Iris pigment epithelial cell (primary cell): ENCODE data around the gene MDGA2.

Experiments used
- DNase-seq: peaks from one replicate; pipeline ENCODE4 v3.0.0-alpha.2; 2011; ENCODE audit warnings: low read depth

MDGA2 gene

DNA sequence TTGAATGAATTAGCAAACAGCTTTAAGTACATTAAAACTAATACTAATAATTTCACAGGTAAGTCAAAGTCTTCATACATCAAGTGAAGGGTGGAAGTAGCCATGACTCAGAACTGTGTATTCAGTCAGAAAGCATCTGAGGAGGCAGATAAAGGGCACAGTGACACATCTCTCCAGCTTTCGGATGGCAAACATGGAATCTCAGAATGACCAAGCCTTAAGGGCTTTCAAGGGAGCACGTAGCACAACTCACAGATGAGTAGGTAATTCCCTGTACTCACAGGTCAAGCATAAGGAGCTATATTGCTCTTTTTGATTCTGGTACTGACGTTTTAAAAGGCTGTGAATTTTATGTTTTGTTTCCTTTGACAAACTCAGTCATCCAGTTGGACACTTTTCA, 56.0 kb downstream of the MDGA2 start:
- peak; percentile 1 for DNase-seq

DNA sequence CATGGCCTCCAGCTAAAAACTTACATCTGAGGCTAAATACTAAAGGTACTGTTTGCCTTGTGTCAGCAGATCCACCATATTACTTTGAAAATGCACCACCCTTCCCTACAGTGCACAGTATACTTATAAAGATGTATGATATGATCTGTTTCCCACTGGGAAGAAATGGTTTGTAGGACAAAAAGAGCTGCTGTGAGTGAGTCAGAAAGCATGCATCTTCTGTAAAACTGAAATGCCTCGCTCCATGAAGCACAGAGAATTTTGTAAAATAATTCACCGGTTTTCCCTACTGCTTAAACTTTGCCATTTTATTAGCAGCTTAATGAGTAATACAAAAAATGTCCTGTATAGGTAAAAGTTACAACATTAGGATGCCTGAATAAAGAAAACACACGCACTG, 68.8 kb downstream of the MDGA2 start:
- DNase-seq = no peak

DNA sequence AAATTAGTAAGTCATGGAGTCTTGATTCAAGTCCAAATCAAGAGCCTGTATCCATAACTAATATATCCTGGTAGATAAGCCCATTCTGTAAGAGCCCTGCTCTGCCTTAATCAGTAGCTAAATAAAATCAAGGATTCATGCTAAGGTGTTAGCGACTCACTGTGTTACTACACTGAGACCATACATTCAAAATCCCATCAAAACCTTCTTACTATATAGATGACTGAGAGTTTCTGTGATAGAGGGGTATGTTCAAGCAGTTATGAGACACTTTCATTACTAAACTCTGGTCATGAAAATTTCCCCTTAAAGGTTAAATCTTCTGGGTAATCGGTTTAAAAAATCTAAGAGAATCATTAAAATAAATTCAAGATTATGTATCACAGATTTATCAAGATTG, 78.5 kb downstream of the MDGA2 start:
- DNase-seq = no peak

DNA sequence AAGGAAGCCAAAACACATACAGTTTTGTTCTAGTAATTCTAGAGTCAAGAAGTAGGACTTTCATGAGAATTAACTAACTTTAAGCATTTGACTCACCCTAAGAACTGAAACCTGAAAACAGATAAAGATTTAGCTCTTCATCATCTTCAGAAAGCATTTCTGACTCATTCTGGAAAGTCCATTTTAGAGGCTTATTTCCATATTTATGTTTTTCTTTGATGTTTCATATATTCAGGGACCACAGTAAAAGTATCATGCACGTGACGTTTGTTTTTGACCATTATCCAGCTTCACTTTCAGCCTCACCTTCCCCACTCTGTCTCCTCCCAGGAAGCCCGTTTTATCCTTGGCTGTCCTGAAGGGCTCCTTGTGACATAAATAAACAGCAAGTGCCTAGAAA, 79.2 kb downstream of the MDGA2 start:
- DNase-seq = no peak

DNA sequence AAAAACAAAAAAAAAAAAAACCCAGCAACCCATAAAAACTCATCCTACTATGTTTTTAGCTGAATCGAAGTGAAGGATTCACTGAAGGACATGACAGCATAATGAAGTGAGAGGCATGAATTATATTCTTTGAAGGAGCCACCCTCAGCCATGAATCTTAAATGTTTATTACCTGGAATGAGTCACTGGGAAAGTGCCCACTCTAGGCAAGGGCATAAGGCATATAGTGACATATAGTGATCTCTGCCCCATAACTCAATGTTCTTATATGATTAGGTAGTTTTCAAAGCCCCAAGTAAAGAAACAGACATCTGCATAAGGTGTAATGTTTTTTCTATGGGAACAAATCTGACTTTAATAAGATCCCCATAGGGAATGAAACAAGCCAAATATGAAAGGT, 79.9 kb downstream of the MDGA2 start:
- DNase-seq = no peak

DNA sequence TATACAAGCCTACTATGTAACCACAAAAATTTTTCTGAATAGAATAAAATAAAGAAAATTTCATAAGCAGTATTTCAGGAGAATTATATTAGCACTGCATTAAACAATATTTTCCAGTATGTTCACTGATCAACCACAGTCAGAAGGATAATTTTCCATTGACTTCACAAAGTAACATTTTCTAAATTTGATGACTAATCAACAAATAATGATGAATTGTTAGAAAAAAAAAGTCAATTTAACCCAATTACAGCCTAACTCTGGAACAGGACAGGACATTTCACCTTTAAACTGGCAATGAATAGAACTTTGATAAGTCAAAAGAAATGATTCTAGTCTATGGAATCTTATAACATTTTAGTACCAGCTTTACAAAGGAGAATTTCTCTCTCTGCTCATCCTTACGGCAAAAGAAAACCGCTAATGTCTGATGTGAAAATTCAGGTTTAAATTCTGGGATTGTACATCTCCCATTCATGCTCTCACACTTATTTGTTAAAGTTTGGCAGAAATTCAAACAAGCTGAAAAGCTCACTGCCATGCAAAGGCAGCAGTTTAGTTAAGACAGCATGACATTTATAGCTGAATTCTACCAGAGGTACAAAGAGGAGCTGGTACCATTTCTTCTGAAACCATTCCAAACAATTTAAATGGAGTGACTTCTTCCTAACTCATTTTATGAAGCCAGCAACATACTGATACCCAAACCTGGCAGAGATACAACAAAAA, 84.5 kb downstream of the MDGA2 start:
- no peak for DNase-seq

DNA sequence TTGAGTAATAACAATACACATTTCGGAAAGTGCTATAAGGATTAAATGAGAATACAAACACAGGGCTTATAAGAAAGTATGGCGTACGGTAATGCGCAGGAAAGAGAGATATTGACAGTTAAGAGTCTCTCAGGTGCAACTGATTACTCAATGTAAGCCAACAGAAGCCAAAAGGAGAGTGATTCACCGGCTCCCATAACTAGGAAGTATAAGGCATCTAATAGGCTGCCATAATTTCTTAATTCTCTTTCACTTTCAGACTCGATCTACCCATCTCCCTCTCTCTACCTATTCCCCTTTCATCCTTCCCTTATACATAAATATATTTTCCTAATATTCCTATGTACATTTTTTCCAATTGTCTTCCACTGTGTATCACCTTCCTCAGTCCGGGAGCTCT, 90.0 kb downstream of the MDGA2 start:
- no peak for DNase-seq

DNA sequence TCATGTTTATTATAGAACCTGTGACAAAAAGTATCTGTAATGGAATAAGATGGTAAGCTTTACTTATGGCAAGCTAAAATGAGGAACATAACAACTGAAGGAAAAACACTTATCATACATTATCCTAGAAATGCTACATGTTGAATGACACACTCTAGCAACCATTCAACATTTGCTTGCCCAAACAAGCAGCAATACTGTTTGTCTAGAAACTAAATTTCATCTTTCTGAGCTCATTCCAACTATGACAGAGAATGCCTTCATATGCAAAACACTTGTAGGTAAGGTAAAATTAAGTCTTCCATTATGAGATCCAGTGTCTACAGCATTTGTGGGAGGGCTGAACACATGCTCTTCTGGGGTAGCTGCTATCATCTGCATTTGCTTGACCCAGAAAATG, 108.1 kb downstream of the MDGA2 start:
- no peak for DNase-seq

DNA sequence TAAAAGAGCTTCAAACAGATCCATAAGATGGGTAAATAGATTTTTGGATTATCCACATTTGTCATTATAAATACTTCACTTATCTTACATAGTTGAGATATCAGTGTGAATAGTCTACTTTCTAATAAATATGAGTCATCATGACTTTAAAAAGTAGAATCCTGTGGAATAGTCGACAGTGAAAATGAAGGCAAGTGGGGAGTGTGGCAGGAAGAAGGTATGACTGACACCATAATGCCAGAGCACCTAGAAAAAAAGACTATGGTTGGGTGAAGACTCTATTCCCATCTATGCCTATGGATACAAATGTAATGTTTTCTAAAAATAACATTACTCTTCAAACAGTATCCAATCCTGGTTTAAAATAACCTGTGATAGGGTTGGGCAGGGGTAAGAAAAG, 117.5 kb downstream of the MDGA2 start:
- DNase-seq = no peak

DNA sequence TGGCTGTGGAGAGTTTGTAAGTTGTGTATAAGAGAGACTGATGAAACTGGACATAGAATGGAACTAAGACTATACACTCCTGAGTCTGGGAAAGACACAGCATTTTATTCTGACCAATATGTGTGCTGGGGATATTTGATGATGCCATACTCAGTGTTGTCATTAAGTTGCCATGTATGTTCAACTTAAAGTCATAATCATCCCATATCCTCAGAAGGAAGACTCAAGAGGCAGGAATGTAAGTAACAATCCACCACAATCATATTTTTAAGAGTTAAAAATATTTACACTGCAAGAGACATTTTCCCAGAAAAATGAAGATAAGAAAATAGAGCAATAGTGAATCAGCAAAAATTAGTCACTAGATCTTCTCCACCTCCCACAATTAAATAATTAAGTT, 120.1 kb downstream of the MDGA2 start:
- DNase-seq = no peak

DNA sequence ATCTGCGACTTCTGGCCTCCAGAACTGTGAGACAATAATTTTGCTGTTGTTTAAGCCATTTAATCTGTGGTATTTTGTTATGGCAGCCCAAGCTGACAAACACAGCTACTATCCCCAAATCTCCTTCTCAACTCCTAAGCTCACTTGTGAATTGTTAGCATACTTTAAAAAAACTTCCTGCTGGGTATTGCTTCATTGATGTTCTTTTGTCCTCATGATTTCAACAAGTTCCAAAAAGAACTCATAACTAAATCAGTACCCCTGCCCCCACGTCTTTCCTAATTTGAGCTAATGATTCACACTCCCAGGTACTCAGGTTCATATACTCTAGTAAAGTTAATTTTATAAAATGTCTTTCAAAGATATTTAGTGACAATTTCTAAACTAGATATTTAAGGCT, 125.5 kb downstream of the MDGA2 start:
- DNase-seq = no peak

DNA sequence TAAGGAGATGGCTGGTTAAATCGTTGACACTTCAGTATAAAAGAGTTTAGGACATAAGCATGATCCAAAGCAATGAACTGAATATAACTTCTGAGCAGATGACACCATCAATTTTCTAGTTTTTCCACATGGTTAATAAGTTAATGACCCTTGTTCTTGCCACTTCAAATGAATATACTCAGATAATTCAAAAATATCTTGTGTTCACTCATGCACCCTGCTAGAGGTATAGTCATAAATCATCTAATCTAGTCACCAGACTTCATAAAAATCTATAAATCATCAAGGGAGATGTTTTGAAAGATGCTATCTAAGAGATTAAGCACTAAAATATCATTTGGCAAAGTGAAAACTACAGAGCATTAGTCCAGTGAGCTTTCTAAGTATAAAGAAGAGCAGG, 131.9 kb downstream of the MDGA2 start:
- no peak for DNase-seq

DNA sequence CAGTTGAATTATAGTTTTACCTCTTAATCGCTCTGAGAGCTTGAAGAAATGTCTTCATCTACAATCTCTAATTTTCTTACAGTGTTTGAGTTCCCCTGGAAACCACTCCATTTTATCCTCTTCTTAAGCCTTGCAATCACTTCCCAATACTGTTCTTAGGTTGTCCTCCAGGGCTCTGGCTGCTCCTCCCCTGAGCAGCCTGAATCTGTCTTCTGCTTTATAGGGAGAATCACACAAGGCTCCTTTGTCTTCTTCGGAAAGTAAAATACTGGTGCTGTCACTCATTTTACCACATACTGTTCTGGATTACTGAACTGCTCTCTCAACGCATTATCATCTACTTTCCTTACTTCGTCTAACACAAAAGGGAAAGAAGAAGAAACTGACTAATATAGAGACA, 133.7 kb downstream of the MDGA2 start:
- no peak for DNase-seq

DNA sequence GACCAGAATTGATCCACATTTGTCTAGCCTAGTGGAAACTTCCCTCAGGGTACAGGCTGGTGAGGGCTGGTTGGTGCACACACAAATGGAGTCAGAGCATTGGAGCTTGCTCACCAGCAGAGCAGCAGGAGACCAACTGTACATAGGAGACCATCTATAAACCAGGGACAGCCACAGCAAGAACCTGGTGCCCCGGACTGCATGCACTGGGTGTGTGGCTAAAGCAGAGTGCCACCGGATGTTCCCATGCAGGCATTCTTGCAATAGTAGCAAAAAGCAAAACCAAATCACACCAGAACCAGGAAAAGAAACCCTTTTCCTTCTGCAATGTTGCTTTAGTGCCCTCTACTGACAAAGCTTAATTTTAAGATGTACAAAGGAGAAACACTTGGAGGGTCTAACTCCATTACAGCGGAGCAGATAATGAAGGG, 136.4 kb downstream of the MDGA2 start:
- DNase-seq = peak; percentile 1

DNA sequence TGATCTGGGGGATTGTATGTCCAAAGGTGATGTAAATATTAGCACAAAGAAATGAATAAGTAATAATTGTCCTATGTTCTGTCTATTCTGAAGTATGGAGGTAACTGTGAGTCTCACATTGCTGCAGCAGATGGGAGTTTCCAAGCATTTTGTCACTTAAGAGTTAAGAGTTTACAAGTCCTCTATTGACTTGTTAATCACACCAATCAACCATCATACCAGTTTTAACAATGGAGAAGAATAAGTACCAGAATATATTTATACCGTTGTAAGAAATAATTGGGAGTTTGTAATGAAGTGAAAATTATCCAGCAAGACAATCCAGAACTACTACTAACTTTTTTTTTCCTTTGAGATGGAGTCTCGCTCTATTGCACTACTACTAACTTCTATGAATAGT, 139.1 kb downstream of the MDGA2 start:
- DNase-seq = no peak

DNA sequence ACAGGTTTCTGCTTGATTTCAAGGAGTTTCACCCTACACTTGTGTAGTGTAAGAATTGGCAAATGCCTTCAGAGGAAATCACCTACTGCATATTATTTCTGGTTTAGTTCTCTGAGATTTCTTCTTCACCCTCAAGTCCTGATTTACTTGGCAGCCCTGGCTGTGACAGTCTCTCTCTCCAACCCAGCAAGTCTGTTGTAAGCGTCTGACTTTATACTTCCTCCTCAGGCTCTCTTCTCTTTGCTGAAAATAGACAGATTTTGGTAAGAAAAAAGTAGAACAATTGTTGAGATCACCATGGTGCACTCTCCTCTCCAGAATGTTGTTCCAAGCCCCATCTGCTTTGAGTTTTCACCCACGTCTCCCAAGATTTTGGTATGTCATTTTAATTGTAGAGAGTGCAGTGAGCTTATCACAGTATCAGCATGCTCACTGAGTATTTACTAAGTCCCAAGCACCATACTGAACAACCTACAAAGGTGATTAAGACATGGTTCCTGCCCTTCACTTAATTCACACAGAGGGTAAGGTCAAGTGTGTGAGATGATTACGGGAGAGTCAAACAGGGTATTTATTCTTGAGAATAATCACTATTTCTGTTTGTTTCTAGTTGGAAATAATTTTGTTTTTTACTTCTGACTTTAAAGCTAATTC, 148.7 kb downstream of the MDGA2 start:
- no peak for DNase-seq

DNA sequence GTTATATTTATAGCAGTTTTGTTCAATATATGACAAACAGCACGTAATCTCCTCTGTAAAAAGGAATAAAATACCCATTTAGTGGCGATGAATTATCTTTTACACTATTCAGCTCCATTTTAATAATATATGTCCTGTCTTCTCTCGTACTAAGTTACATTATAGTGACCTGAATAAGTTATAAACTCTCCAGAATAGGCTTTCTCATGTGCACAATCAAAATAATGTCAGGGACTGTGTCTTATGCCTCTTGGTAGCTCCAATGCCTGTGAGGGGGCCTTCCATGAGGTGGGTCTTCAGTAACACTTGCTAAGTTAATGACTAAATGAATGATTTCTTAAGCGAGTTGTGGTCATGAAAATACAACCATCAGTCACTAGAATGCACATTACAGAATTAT, 150.9 kb downstream of the MDGA2 start:
- DNase-seq = no peak

DNA sequence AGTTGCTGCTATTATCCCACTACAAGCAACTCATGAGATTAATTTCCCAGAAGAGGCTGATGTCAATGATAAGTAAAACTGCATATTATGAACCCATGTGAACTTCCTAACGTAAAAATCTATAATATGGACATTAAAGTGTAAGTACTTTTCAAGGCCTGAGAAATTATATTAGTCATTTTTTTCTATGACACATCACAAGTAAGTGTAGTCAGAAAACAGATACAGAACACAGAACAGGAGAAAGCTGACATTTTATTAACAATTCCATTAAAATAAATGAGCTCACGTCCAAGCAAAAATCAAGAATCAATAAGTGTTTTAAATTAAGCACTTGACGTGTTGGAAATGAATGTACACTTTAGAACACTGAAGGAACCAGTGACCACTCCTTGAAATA, 155.0 kb downstream of the MDGA2 start:
- no peak for DNase-seq

DNA sequence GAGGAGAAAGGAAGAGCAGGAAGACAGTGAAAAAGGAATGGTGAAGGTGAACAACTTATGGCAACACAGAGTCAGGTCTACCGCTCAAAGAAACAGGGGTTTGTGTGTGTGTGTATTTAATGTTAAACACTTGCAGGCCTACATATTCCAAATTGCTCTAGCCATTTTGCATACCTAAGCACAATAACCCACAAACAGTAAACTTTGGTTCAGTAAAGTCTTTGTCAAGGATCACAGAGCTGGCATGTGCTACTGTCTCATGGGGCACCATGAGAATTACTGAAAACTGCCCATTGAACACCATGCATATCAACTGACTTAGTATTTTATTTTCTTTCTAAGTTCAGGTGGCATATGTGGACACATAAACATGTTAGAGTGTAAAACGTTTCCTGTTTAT, 163.6 kb downstream of the MDGA2 start:
- no peak for DNase-seq

DNA sequence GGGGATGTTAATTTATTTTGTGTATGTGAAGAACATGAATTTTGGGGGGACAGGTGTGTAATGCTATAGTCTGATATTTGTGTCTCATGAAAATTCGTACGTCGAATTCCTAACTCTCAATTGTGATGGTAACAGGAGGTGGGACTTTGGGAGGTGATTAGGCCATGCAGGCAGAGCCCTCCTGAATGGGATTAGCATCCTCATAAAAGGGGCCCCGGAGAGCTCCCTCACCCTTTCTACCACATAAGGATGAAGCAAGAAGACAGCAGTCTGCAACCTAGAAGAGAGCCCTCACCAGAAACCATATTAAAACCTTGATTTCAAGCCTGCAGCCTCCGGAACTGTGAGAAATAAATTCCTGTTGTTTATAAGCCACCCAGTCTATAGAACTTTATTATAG, 165.4 kb downstream of the MDGA2 start:
- DNase-seq = no peak

DNA sequence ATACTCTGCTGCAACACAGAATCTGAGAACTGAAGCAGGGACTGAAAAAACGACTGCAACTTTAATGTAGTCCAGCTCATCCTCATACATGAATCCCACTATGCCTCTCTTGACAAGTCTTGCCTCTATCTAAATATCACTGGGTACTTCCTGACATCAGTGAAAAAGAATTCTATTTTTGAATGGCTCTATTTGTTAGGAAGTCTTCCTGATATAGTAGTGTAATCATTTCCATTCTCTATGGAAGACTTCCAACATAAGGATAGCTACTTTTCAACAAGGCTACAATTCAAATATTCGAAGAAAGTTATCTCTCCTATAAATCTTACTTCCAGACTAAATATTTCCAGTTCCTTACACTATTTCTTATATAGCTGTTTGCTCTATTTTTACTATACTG, 167.5 kb downstream of the MDGA2 start:
- no peak for DNase-seq

DNA sequence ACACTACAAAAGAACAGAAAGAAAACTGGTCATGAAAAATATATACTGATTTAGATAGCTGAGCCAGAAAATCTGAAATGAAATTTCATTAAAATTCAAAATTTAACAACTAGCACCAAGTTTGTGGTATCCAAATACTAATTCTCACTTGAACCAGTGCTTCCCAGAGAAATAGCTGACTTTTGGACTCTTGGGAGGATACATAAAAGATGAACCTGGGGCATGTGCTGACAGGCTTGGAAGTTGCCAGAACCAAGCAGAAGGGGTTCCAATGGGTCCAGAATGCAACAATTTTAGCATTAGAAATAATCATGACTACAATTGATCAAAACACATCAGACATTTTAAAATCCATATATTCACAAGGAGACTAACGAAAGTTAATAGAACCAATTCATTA, 175.0 kb downstream of the MDGA2 start:
- no peak for DNase-seq

DNA sequence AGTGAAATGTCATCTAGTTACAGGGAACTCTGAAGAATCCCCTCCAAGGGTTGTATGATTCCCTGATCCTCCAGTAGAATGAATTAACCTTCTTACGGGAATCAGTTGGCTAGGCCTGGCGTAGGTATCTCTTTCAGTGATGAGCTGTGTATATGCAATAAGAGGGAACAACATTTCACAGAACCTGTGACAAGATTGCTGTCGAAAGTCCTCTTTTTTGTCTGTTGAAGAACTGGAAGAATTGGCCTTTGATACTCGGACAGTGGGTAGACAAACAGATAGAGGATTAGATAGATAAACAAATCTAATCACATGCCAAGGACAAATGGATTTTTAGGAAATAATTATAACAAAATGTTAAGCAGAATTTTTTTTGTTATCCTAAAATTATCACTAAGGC, 184.6 kb downstream of the MDGA2 start:
- no peak for DNase-seq

DNA sequence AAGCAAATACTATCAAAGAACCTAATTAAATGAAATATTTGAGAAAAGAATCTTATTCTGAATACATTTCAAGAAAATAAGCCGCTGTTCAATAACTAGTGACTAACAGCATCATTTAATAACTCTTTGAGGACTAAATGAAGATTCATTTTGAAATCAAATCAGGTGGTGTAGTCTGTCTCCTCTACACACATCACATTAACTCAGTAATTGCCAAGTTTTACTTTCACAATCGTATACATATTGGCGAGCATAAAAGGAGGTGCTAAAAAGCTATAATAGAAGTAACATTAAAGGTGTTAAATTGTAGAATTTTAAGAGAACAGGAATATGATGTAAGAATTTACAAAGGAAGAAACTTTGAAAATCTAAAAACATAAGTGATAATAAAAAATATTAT, 185.1 kb downstream of the MDGA2 start:
- DNase-seq = no peak
